WERI-Rb-1 (cell line): ENCODE data around the gene LSAMP.

Experiments
- DNase-seq: peaks from one replicate; pipeline ENCODE4 v3.0.0-alpha.2; 2020
- H3K27ac ChIP-seq: fragments of 250-450 bp; sonication (Bioruptor Pico); 2 replicates; pipeline ENCODE4 v1.5.1; 2020; ENCODE audit warnings: mild to moderate bottlenecking, moderate library complexity
- H3K27me3 ChIP-seq: fragments of 250-450 bp; sonication (Bioruptor Pico); 2 replicates; pipeline ENCODE4 v1.5.1; 2021; ENCODE audit warnings: mild to moderate bottlenecking, low read depth, moderate library complexity; ENCODE audit not compliant: insufficient read depth, severe bottlenecking
- H3K36me3 ChIP-seq: fragments of 250-450 bp; sonication (Bioruptor Pico); 2 replicates; pipeline ENCODE4 v1.5.1; 2020; ENCODE audit warnings: mild to moderate bottlenecking, moderate library complexity
- H3K4me3 ChIP-seq: 2 replicates; pipeline ENCODE4 v1.5.1; 2011; ENCODE audit warnings: low read depth, mild to moderate bottlenecking, control low read depth, low read length
- H3K9me3 ChIP-seq: fragments of 250-450 bp; sonication (Bioruptor Pico); 2 replicates; pipeline ENCODE4 v1.5.1; 2021; ENCODE audit warnings: mild to moderate bottlenecking, moderate library complexity; ENCODE audit not compliant: severe bottlenecking
- TF ChIP-seq, protein P1 (sequence below): IDR thresholded peaks from 2 replicates; pipeline ENCODE4 v1.5.1; 2011; ENCODE audit warnings: low read depth, mild to moderate bottlenecking, control low read depth, inconsistent platforms, low read length

The LSAMP gene

GRCh38 chr3:115943579-115943978, 501.7 kb downstream of the LSAMP start:
- no peaks in the 10 kb centered on the region for H3K9me3 ChIP-seq
- H3K27ac ChIP-seq = no peak overlapping the region
- no peaks in the 10 kb centered on the region for H3K36me3 ChIP-seq
- no peak for DNase-seq
- H3K27me3 ChIP-seq = no peaks in the 10 kb centered on the region
- TF ChIP-seq, protein P1, sequence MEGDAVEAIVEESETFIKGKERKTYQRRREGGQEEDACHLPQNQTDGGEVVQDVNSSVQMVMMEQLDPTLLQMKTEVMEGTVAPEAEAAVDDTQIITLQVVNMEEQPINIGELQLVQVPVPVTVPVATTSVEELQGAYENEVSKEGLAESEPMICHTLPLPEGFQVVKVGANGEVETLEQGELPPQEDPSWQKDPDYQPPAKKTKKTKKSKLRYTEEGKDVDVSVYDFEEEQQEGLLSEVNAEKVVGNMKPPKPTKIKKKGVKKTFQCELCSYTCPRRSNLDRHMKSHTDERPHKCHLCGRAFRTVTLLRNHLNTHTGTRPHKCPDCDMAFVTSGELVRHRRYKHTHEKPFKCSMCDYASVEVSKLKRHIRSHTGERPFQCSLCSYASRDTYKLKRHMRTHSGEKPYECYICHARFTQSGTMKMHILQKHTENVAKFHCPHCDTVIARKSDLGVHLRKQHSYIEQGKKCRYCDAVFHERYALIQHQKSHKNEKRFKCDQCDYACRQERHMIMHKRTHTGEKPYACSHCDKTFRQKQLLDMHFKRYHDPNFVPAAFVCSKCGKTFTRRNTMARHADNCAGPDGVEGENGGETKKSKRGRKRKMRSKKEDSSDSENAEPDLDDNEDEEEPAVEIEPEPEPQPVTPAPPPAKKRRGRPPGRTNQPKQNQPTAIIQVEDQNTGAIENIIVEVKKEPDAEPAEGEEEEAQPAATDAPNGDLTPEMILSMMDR = no peak
- H3K4me3 ChIP-seq = no peak overlapping the region

GRCh38 chr3:115937054-115937453, 508.2 kb downstream of the LSAMP start:
- Histone ChIP-seq H3K27ac (no peak overlapping the region), H3K9me3 (no peaks in the 10 kb centered on the region), H3K27me3 (no peaks in the 10 kb centered on the region), H3K4me3 (no peak overlapping the region), H3K36me3 (no peaks in the 10 kb centered on the region)
- TF ChIP-seq, protein P1 = no peak
- no peak for DNase-seq

DNA sequence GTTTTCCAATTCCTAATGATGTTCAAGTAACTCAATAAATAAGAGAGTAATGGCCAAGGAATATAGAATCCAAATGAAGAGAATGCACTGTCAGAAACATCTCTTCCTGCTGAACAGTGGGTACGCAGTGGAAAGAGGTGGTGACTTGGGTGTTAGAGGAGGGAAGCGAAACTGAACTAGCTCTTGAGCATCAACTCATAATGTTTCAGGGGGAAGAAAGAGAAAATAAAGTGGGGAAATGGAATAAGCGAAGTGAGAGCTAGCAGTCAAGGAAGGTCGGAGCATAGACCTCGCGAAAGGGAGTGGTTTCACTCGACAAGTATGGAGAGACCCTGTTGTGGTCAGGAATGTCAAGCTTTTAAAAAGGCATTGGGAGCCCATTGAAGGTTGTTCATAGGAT, 512.5 kb downstream of the LSAMP start:
- H3K27ac ChIP-seq = no peak overlapping the region
- DNase-seq = no peak
- H3K36me3 ChIP-seq = no peaks in the 10 kb centered on the region
- no peaks in the 10 kb centered on the region for H3K9me3 ChIP-seq
- H3K4me3 ChIP-seq = no peak overlapping the region
- no peaks in the 10 kb centered on the region for H3K27me3 ChIP-seq
- TF ChIP-seq, protein P1 = no peak

DNA sequence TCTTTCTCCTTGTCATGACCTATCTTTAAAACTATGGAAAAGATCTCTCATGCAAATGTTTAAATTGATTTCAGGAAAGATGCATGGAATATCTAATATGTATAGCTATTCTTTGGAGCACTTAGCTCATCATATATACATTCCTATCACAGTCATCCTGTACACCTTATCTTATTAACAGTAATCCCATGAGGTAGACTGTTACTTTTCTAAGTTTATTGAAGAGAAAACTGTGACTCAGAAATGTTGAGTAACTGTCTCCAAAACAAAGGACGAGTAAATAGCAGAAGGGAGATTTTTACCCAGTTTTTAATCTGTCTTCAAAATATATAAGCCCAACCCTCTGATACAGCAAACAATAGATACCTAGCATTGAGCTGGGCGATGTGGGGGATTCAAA, 513.7 kb downstream of the LSAMP start:
- Histone ChIP-seq H3K36me3 (no peaks in the 10 kb centered on the region), H3K9me3 (no peaks in the 10 kb centered on the region), H3K27ac (no peak overlapping the region), H3K4me3 (no peak overlapping the region), H3K27me3 (no peaks in the 10 kb centered on the region)
- TF ChIP-seq, protein P1 = no peak
- no peak for DNase-seq

GRCh38 chr3:115930922-115931321, 514.4 kb downstream of the LSAMP start:
- H3K27ac ChIP-seq = no peak overlapping the region
- H3K36me3 ChIP-seq = no peaks in the 10 kb centered on the region

DNA sequence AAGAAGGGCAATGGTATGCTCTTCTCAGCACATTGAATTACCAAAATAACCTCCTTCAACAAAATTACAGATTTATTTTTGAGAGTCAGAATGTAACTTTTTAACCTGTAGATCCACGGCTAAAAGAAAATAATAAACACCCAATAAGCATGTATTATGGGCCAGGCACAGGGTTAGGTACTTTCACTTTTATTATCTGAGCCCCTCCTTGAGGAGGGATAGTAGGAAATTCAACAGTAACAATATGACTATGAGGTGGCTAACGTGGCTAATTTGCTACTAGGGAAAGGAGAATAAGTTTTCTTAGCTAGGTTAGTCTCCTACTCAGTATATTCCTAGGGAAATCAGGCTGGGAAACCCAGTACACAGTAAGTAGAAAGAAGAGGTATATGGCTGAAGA, 515.1 kb downstream of the LSAMP start:
- H3K27me3 ChIP-seq = no peaks in the 10 kb centered on the region
- H3K9me3 ChIP-seq = no peaks in the 10 kb centered on the region
- H3K27ac ChIP-seq = no peak overlapping the region
- no peak overlapping the region for H3K4me3 ChIP-seq
- TF ChIP-seq, protein P1 = no peak
- DNase-seq = no peak
- H3K36me3 ChIP-seq = no peaks in the 10 kb centered on the region

More at GRCh38 chr3:115930922-115931321, 514.4 kb downstream of the LSAMP start:
- H3K4me3 ChIP-seq = no peak overlapping the region
- no peaks in the 10 kb centered on the region for H3K9me3 ChIP-seq
- no peak for DNase-seq
- TF ChIP-seq, protein P1 = no peak
- no peaks in the 10 kb centered on the region for H3K27me3 ChIP-seq
